GM18951 (cell line): ENCODE data around the gene SLC35G1.

Experiments
- POLR2A ChIP-seq: IDR thresholded peaks from 4 replicates; pipeline ENCODE4 v1.6.1; 2011; ENCODE audit warnings: mild to moderate bottlenecking; ENCODE audit not compliant: insufficient read length, insufficient read depth; ENCODE audit errors: extremely low read depth
- in situ Hi-C: fragments of 300-500 bp; cut with MboI; formaldehyde crosslinking; loops from one replicate; pipeline ENCODE4 v1.12.0; 2022; ENCODE audit warnings: low sequenced_read_pairs, mixed read lengths, inconsistent platforms; ENCODE audit not compliant: unreplicated experiment

Gene SLC35G1

DNA sequence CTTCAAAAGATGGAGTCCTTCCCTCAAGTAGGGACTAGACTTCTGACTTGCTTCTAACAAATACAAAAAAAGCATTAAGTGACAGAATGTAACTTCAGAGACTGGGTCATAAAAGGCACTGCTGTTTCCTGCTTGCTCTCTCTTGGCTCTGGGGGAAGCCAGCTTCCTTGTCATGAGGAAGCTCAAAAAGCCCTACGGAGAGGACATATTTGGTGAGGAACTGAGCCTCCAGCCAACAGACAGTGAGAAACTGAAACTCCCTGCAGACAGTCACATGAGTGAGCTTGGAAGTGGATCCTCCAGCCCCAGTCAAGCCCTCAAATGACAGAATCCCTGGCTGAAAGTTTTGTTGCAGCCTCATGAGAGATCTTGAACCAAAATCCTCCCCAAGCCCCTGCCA is 26.3 kb upstream of the SLC35G1 start:
- in situ Hi-C loops = no loop called here
- TF ChIP-seq POLR2A = no peak

DNA sequence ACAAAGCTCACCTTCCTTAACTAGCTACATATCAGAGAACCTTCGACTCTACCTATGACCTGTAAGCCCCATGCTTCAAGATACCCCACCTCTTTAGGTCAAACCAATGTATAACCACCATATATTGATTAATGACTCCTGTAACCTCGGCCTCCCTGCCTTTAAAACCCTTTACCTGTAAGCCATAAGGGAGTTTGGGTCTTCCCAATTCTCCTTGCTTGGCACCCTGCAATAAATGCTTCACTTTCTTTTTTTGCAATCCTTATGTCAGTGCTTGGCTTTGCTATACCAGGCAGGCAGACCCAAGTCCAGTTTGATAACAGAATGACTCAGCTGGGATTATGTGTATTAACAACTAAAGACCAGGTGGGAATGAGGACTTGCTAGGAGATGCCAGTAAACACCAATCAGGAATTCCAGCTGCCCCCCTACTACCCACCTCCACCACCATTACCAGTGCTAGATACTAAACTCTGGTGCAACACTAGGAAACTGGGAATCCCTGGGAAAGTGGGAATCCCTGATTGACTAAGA is 22.0 kb upstream of the SLC35G1 start:
- no peak for TF ChIP-seq POLR2A
- in situ Hi-C loops = no loop called here

DNA sequence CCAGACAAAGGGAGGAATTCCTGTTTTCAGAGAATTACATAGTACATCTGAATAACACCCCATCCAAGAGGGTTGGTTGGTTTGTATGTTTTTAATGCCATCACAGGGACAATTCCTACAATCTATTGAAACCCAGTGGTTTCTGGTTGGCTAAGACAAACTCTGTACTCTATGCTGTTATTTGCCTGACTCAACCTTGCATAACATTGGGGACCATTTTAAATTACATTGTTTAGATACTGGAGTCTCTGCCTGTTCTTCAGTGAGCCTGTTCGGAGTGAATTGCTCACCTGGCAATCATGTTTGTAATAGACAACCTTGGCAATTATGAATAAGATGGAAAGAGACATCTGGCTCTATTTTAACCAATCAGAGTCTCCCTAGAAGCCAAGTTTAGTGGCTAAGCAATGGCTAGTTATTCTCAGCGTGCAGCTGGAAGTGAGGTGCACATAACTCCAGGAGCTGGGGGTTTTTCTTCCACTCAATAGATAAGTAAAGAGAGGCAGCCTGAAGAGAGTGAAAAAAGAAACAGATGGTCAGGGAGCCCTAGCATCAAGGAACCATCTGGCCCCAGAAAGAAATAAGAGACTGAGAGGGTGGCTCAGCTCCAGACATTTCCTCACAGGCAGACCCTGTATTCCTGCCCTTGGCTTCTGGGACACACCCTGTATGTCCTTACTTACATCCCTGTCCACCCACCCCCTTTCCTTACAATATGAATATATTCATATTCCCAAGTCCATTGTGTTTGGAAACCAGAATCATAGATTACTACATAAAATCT is 21.2 kb upstream of the SLC35G1 start:
- in situ Hi-C loops = no loop called here
- TF ChIP-seq POLR2A = no peak

DNA sequence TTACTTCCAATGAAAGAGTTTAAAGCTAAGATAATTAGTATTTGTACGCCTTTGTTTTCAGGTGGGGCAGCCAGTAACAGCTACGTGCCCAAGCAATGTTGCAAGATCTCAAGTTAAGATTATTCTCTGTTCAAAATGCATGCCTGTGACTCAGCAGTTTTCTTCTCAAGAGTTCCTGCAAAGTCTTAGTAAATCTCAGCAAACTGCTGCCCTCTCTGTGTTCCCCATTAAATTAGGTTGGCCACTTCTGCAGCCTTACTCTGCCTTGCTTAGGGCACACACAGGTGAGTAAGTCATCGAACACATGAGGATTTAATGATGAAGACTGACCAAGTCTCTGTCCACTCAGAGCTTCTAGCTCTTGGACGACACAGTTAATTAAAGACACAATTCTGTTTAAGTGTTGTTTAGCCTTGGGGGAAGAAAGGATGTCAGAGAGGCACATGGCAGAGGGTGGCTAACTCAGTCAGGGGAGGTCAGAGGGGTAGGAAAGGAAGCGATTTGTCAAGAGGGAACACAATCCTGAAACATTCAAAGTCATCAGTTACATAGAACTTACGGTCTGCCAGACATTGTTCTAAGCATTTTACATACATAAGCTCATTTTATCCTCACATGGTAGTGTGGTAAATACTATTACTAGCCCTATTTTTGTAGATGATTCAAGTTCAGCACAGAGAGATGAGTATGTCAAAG is 20.2 kb upstream of the SLC35G1 start:
- in situ Hi-C loops = no loop called here
- TF ChIP-seq POLR2A = no peak

DNA sequence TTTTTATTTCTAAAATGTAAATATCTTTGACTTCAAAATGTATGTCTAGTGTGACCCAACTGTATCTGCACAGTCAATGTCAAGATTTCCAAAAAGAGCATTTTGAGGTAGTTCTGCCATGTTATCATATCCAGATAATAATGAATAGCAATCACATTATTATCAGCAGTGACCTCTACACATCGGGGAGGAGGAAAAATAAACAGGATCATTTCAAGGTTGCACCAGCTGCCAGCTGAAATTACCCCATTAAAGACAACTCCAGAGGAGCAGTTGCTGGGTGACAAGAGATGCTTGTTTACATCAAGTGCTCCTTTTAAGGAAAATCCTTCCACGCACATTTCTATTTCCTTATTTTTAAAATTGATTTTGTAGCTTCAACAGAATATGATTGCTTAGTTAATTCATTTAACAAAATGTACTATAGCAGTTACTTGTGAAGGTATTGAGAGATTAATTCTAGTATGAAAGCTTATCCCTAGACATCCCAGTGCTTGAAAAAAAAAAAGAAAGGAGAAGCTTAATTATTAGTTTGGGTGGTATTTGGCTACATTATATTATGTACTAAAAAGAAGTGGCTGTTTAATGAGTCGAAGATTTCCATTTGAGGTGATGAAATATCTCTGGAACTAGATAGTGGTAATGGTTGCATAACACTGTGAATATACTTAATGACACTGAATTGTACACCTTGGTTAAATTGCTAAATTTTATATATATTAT is 19.3 kb upstream of the SLC35G1 start:
- no peak for TF ChIP-seq POLR2A
- in situ Hi-C loops = no loop called here

DNA sequence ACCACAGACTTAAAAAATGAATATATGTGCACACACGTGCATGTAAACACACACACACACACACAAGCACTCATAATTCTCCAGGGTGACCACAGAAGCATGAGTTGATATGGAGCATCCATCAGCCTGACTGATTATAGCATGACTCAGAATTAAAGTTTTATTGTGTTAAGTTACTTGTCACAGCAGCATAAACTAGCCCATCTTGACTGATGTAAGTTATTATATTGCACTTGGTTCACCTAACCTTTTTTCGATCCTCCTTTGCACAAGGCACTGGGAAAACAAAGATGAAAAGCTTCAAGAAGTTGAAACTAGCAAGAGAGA is 18.8 kb upstream of the SLC35G1 start:
- in situ Hi-C loops = no loop called here
- TF ChIP-seq POLR2A = no peak

DNA sequence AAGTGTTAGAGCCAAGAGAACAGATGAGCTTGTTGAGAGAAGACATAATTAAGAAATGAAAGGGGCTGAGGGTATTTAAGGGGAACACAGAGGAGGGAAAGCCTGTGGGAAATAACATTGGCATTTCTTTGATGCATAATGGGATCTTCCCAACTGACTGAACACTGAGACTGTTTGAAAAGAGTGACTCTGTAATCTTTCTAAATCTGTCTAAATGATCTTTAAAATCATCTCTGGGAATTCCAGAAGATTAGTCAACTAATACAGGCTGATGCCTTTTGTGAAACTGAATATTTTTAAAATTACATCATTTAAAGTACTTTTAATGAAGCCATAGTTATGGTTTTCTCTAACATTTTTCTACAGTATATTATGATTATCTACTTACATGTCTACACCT is 17.4 kb upstream of the SLC35G1 start:
- TF ChIP-seq POLR2A = no peak
- in situ Hi-C loops = no loop called here

DNA sequence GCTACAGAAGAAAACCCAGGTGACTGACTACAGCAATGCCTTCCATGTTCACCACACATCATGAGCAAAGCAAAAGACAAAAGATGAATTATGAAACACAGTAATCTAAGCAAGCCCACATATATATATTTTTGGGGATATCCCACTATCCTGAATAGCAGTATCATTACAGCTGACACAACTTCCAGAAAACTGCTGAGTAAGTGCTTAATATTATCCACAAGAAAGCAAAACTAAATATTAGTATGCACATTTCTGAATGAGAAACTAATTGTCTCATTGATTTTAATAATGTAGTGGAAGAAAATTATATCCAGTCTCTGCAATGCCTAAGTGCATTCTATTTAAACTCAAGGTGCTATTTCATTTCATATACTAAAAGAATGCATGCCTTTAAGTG is 14.5 kb upstream of the SLC35G1 start:
- in situ Hi-C loops = no loop called here
- no peak for TF ChIP-seq POLR2A

DNA sequence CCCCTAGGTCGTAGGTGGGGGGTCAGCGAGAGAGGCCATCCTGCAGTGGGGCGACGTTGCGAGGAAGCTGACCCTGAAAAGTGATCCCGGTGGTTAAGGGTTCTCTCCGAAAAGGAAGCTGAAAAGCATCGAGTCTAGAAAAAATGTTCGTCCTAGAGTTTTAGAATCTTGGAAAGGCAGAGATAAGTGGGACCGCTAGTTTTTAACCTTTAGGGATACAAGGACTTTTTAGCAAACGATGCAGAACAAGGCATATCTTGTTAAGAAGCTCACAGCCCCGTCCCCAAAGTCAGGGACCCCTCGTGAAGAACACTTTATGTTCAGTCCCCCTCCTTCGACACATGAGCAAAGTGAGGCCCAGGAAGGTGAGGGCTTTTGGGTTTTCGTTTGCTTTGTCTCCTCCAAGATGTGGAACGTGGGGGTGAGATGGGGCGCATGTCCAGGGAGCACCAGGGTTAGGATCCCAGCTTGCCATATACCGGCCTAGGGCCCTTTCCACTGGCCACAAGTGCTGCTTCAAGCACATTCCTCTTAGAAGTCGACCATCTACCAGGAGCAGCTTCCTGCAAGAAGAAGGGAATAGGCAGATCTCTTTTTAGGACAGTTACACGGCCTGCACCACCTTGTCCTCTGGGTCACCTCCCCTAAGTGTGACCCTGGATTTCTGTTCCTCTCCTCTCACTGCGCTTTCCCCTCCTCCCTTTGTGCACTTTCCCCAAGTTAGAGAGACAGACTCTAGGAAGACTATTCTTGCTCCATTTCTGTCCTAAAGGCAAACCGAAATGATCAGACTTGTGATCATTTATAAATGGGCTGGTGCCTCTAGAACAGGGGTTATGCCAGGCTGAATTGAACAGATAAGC is 969 bp downstream of the SLC35G1 start:
- TF ChIP-seq POLR2A = no peak
- in situ Hi-C loops = no loop called here

DNA sequence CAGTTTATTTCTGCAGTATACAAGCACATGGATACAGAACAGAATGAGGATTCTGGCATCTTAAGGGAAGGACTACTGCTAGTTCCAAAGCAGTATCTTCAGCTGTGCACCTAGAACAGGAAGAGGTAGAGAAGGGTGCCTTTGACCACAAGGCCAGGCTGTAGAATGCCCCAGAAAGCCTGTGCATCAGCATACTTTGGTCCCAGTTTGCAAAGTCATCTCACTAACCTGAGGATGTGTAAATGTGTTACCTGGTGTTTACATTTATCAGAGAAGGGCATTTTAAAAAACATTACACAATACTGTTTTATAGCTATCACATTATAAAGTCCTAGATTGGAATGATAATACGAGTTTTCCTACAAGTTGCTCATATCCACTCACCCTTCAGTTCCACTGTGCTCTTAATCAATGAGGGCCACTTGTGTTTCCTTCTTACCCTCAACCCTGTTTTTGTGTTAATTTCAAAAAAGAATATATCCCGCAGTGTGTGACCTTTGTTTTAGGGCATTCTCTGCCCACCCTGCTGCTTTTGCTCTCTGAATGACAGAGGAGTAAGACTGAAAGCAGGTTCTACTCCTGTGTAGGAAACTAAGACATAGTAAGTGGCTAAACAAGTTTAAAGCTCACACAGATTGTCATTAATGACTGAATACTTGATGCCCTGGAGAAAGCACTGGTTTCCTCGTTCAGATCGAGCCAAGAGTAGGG is 3.4 kb downstream of the SLC35G1 start:
- in situ Hi-C loops = no loop called here

DNA sequence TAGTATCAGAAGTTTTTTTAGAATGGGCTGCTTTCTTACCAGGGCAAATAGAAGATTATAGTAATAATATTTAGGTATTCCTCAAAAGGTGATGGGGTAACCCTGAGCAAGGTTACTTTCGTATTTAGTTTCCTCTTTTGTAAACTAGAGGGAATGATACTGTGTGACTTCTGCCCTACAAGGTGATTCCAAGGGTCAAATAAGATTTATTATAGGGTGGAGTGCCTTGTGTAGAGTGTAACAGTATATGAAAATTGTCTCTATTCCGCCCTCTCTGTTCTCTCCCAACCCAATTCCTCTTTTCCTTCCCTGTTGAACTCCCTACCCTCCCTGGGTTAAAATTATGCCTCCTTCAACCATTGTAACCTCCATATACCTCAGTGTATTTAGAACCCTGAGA is 5.3 kb downstream of the SLC35G1 start:
- in situ Hi-C loops = no loop called here
- TF ChIP-seq POLR2A = no peak

More for the DNA sequence above, 3.4 kb downstream of the SLC35G1 start:
- TF ChIP-seq POLR2A = no peak

DNA sequence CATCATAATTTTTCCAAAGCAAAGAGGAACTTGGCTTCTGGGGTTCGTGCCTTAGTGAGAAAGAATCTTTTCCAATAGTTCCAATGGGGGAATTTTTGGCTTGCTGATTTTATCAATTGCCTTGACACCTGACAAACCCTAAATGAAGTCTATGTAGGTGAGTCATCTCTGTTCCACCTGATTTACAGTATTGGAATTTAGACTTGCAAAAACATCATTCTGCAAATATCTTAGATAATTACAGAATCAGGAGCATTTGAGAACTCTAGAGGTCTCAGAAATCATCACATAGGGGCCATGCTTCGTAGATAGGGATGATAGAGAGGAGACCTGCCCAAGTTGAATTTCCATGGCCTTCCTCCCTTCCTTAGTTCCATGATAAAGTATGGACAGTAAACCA is 9.3 kb downstream of the SLC35G1 start:
- no peak for TF ChIP-seq POLR2A
- in situ Hi-C loops = no loop called here
